HG03175 (cell line): ENCODE data around the gene RALGPS1.

Source experiments
- ATAC-seq: cut with Tn5 transposase; IDR thresholded peaks from one replicate; pipeline ENCODE4 v1.9.1; 2021; ENCODE audit warnings: mild to moderate bottlenecking, moderate library complexity; ENCODE audit not compliant: unreplicated experiment

RALGPS1 gene

DNA sequence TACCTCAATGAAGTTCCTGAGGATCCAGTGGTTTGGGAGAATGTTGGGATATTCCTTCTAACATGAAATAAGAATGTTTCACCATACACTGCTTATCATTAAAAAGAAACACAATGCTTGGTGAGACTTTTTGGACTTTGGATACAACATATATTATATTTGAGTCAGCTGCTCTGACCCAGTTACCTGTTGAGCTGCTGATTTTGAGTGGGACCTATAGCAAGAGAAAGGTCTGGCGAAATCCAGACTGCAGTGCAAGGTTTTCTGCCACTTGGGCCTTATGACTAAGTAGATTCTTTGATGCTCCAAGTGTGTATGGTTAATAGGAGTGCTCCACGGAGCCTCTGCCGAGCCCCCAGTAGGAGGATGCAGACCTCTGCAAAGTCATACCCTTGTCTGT is 10.0 kb upstream of the RALGPS1 start:
- ATAC-seq: no peak

GRCh38 chr9:126906091-126906490 is 8.5 kb upstream of the RALGPS1 start:
- ATAC-seq: no peak

- ATAC-seq: no peak
These were observed 7.5 kb upstream of the RALGPS1 start for GRCh38 chr9:126907058-126907457.

- ATAC-seq: peak; percentile 17
These were observed 767 bp downstream of the RALGPS1 start for GRCh38 chr9:126915281-126915816.

GRCh38 chr9:126915846-126916543 is 1.4 kb downstream of the RALGPS1 start:
- ATAC-seq: no peak

DNA sequence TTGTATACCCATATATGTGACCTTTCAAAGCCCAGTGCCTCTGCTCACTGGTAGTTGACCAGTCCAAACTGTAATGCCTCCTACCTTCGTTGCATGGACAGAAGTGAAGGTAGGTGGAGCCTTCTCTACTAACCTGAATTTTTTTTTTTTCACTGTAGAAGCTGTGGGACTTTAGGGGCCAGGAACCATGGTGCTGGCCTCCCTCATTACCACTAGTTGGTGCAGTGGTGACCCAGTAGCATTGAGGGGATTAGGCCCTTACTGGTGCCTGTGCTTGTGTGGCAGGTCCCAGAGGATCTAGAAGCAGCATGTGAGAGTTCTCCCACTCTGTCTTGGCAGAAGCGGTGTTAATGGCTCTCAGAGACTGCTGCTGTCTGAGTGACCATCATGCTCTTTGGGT is 2.3 kb downstream of the RALGPS1 start:
- no peak for ATAC-seq

DNA sequence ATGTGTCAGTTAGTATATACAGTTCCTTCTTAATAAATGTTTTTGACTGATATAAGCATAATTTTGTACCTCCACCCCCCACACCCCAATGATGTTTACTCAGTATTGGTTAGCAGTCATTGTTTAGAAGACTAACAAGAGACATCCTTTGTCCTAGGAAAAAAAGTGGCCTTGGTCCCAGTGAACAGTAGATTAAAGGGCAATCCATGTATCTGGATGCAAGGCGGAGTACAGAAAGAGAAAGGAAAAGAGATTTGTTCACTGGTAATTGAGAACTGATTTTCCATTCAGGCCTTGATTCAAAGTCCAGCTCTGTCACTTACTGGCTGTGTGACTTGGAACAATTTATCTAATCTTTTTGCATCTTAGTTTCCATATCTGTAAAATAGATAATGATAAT is 4.6 kb downstream of the RALGPS1 start:
- ATAC-seq: no peak

DNA sequence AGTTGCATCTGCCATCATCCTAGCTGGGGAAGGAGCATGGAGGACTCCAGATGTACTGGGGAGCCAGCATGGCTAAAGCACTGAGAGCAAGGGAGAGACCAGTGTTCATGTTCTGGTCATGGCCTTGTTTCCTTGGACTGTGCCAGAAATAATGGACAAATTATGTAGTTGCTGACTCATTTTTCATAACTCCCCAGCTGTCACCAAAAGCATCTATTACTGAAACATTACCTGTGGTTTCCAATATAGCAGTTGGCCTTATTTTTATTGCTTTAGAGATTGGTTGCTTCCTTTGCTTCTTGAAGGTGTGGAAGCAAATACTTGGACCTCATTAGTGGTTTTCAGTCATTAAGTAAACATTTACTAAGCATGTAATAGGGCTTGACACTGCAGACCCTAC is 11.3 kb downstream of the RALGPS1 start:
- ATAC-seq: no peak

DNA sequence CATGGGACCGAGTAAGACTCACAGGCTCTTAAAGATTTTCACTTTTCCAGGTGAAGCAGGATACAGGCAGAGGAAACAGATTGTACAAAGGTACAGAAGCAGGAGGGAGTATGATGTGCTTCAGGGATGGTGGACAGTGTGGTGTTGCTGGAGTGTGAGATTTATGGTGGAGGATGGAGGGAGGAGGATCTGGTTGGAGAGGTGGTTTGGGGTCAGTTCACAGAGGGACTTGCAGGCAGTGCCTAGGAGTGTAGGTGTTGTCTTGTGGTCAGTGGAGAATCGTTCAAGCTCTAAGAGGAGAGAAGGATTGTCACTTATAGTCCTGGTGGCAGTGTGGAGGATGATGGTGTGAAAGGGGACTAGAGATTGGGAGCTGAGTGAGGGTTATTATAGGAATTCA is 11.8 kb downstream of the RALGPS1 start:
- ATAC-seq: no peak

DNA sequence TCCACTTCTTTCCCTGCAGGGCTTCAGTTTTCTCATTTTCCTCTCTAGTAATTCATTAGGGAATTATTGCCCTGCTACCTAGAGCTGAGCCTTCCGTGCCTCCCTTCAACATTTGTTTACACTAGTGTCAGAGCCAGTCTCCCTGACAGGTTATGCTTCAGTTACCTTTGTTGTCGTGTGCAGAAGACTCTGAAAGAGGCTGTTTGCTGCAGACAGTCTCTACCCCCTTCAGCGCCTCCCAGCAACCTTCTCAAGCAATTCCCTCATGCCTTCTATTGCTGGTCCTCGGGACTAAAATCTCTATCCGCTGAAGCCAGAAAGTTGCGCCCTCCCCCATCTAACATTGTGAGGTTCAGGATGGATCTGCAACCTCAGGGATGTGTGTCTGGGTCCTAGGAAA is 12.8 kb downstream of the RALGPS1 start:
- ATAC-seq: no peak

DNA sequence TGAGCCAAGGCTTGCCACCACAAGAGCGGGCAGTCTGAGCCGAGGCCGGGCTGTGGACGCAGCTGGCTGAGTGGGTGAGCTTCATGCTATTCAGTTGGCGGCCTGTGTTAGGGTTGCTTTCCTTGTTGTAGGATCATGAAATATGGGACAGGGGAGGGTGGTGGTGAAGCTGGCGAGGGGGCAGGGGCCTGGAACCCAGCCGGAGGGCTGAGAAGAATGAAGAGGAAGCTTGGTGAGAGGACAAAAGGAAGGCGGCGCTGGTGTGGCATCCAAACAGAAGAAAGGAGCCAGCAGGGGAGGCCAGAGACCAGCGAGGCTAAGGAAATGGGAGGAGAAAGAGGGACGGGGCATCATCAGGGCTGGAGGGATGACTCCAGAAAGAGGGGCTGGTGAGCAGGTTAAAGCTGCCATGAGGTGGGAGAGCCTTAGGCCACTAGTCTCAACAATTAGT is 18.3 kb downstream of the RALGPS1 start:
- ATAC-seq: no peak

GRCh38 chr9:126933334-126933980 is 18.9 kb downstream of the RALGPS1 start:
- ATAC-seq: no peak

- no peak for ATAC-seq
These were observed 19.9 kb downstream of the RALGPS1 start for GRCh38 chr9:126934441-126934840.

DNA sequence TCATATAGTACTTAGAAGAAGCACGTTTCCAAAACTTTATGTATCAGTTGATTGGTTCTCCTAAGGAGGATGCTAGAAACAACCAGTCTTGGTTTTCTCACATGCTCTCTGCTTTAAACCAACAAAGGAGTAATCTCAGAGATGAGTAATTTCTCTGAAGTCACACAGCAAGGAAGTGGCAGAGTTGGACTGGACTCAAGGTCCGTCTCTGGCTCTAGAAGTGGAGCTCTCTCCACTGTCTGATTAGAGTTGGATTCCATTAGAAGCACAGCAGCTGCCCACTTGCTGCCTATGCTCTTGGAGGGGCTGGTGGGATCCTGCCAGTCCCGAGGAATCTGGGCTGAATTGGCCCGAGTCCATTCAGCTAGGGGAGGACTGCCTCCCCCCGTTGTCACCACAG is 21.0 kb downstream of the RALGPS1 start:
- no peak for ATAC-seq

- no peak for ATAC-seq
These were observed 22.9 kb downstream of the RALGPS1 start for GRCh38 chr9:126937444-126937843.

GRCh38 chr9:126938327-126938726 is 23.7 kb downstream of the RALGPS1 start:
- ATAC-seq: no peak

DNA sequence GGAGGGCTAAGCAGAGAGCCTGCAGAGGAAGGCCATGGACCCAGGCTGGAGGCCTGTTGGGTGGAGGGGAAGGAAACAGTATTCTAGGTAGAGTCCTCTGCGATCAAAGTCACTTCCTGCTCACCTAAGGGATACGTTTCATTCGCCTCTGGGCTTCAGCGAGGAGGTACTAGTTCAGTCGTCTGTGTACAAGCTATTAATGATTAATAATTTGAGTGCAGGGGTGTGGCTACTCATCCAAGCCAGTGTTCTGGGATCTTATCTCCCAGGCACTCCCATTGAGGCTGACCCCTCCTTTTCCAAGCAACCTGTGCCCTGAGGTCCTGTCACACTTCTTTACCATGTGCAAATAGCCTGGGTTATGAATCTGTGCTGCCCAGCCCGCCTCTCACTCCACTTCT is 25.2 kb downstream of the RALGPS1 start:
- no peak for ATAC-seq

- ATAC-seq: no peak
These were observed 27.8 kb downstream of the RALGPS1 start for GRCh38 chr9:126942399-126942798.

GRCh38 chr9:126945682-126946081 is 31.1 kb downstream of the RALGPS1 start:
- no peak for ATAC-seq

- ATAC-seq: no peak
These were observed 32.9 kb downstream of the RALGPS1 start for GRCh38 chr9:126947529-126947928.

GRCh38 chr9:126952205-126952977 is 37.8 kb downstream of the RALGPS1 start:
- ATAC-seq: no peak
